ENCODE measurements around the gene LIPE.

The LIPE gene

DNA sequence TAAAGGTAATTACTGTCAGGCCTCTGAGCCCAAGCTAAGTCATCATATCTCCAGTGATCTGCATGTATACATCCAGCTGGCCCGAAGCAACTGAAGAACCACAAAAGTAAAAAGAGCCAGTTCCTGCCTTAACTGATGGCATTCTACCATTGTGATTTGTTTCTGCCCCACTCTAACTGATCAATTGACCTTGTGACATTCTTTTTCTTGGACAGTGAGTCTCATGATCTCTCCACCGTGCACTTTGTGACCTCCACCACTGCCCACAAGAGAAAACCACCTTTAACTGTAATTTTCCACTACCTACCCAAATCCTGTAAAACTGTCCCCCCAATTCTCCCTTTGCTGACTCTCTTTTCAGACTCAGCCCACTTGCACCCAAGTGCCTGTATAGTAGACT, 32.7 kb upstream of the LIPE start:
- H3K9ac ChIP-seq (ENCODE audit: low read length) = no peak overlapping the region
- no peak overlapping the region for H2AFZ ChIP-seq (ENCODE audit: low read length)
- H3K9me3 ChIP-seq (ENCODE audit: low read length) = no peaks in the 10 kb centered on the region
- no peak overlapping the region for H3K4me2 ChIP-seq (ENCODE audit: low read length)
- H3K36me3 ChIP-seq (ENCODE audit: insufficient read depth, low read length) = no peaks in the 10 kb centered on the region
- H3K27ac ChIP-seq (ENCODE audit: low read depth, low read length, poor library complexity, severe bottlenecking) = no peak overlapping the region
- 0 out of 2 replicates have a peak, but pooled peaks cover 3% of the 10 kb centered on the region for H3F3A ChIP-seq (ENCODE audit: insufficient read depth, low read length)
- H3K4me1 ChIP-seq (ENCODE audit: insufficient read depth, low read length, severe bottlenecking) = peaks cover 30% of the 10 kb centered on the region
- no peak overlapping the region for H3K4me3 ChIP-seq (ENCODE audit: low read depth, low read length, poor library complexity, severe bottlenecking)
- no peak for TF ChIP-seq EZH2 (IDR thresholded peaks at IDR 0.05; ENCODE audit: borderline replicate concordance, low read length)
- H3K27me3 ChIP-seq (ENCODE audit: insufficient read depth, low read length) = no peaks in the 10 kb centered on the region
- no peaks in the 10 kb centered on the region for H3K9me2 ChIP-seq (ENCODE audit: low read depth, low read length)
- H4K20me1 ChIP-seq (ENCODE audit: insufficient read depth, low read length) = no peaks in the 10 kb centered on the region
- H3K79me2 ChIP-seq (ENCODE audit: insufficient read depth, low read length) = no peaks in the 10 kb centered on the region

DNA sequence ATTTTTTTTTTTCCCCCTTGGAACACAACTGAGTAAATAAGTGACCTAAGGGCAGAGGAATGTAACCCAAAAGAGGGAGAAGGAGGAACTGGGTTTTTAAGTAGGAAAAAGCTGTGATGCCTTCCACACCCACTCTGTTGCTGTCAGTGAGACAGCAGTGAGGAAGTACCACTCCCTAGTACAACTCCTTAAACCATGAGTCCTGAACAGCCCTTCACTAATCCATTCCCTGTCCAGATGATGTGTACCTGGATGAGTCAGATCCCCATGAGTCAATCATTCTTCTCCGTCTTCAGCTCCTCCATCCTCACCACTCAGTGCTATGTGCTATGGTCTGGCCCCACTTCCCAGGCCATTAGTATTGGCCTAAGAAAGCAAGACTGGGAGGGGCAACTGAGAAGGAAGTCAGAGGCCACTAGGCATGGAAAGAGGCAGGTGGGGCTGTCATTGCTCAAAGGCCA, 28.5 kb upstream of the LIPE start:
- H3K4me3 ChIP-seq (ENCODE audit: low read depth, low read length, poor library complexity, severe bottlenecking) = no peak overlapping the region
- no peak overlapping the region for H3K27ac ChIP-seq (ENCODE audit: low read depth, low read length, poor library complexity, severe bottlenecking)
- no peaks in the 10 kb centered on the region for H3K79me2 ChIP-seq (ENCODE audit: insufficient read depth, low read length)
- H3K9ac ChIP-seq (ENCODE audit: low read length) = no peak overlapping the region
- H3K27me3 ChIP-seq (ENCODE audit: insufficient read depth, low read length) = no peaks in the 10 kb centered on the region
- TF ChIP-seq, protein P1, sequence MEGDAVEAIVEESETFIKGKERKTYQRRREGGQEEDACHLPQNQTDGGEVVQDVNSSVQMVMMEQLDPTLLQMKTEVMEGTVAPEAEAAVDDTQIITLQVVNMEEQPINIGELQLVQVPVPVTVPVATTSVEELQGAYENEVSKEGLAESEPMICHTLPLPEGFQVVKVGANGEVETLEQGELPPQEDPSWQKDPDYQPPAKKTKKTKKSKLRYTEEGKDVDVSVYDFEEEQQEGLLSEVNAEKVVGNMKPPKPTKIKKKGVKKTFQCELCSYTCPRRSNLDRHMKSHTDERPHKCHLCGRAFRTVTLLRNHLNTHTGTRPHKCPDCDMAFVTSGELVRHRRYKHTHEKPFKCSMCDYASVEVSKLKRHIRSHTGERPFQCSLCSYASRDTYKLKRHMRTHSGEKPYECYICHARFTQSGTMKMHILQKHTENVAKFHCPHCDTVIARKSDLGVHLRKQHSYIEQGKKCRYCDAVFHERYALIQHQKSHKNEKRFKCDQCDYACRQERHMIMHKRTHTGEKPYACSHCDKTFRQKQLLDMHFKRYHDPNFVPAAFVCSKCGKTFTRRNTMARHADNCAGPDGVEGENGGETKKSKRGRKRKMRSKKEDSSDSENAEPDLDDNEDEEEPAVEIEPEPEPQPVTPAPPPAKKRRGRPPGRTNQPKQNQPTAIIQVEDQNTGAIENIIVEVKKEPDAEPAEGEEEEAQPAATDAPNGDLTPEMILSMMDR (IDR thresholded peaks at IDR 0.05; ENCODE audit: low read length) = no peak
- TF ChIP-seq EZH2 (IDR thresholded peaks at IDR 0.05; ENCODE audit: borderline replicate concordance, low read length) = no peak
- H3K4me2 ChIP-seq (ENCODE audit: low read length) = no peak overlapping the region
- H2AFZ ChIP-seq (ENCODE audit: low read length) = no peak overlapping the region
- H3K9me3 ChIP-seq (ENCODE audit: low read length) = no peaks in the 10 kb centered on the region
- H3K36me3 ChIP-seq (ENCODE audit: insufficient read depth, low read length) = no peaks in the 10 kb centered on the region
- H3K4me1 ChIP-seq (ENCODE audit: insufficient read depth, low read length, severe bottlenecking) = peaks cover 9% of the 10 kb centered on the region
- H3K9me2 ChIP-seq (ENCODE audit: low read depth, low read length) = no peaks in the 10 kb centered on the region
- no peaks in the 10 kb centered on the region for H3F3A ChIP-seq (ENCODE audit: insufficient read depth, low read length)
- H4K20me1 ChIP-seq (ENCODE audit: insufficient read depth, low read length) = no peaks in the 10 kb centered on the region

- no peaks in the 10 kb centered on the region for H3K36me3 ChIP-seq (ENCODE audit: insufficient read depth, low read length)
- H4K20me1 ChIP-seq (ENCODE audit: insufficient read depth, low read length) = no peaks in the 10 kb centered on the region
- H3K27me3 ChIP-seq (ENCODE audit: insufficient read depth, low read length) = no peaks in the 10 kb centered on the region
- no peaks in the 10 kb centered on the region for H3K79me2 ChIP-seq (ENCODE audit: insufficient read depth, low read length)
- H3F3A ChIP-seq (ENCODE audit: insufficient read depth, low read length) = no peaks in the 10 kb centered on the region
- no peaks in the 10 kb centered on the region for H3K9me3 ChIP-seq (ENCODE audit: low read length)
- H2AFZ ChIP-seq (ENCODE audit: low read length) = no peak overlapping the region
- H3K4me1 ChIP-seq (ENCODE audit: insufficient read depth, low read length, severe bottlenecking) = peaks cover 9% of the 10 kb centered on the region
- TF ChIP-seq, protein P1 (IDR thresholded peaks at IDR 0.05; ENCODE audit: low read length) = no peak
- TF ChIP-seq EZH2 (IDR thresholded peaks at IDR 0.05; ENCODE audit: borderline replicate concordance, low read length) = no peak
- H3K4me3 ChIP-seq (ENCODE audit: low read depth, low read length, poor library complexity, severe bottlenecking) = no peak overlapping the region
- H3K27ac ChIP-seq (ENCODE audit: low read depth, low read length, poor library complexity, severe bottlenecking) = no peak overlapping the region
- H3K9ac ChIP-seq (ENCODE audit: low read length) = no peak overlapping the region
- no peaks in the 10 kb centered on the region for H3K9me2 ChIP-seq (ENCODE audit: low read depth, low read length)
- H3K4me2 ChIP-seq (ENCODE audit: low read length) = no peak overlapping the region
Measured at GRCh38 chr19:42455086-42455485, 27.9 kb upstream of the LIPE start.

DNA sequence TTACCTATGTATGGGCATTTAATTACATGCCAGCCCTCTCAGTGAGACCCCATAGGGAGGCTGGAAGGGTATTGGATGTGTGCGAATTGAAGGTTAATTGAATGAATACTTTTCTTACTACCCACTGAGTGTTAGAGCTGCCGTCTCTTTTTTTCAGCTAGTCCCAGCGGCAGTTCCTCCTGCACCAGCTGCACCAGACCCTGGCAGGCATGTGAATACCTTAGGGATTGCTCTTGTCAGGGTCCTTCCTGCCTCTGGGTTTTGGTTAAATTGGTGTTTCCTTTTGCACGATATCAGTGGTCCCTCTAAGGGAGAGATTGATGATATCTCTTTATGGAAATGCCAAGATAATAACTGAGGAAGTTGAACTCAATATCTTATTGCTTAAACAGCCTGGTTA, 25.4 kb upstream of the LIPE start:
- TF ChIP-seq EZH2 (IDR thresholded peaks at IDR 0.05; ENCODE audit: borderline replicate concordance, low read length) = no peak
- TF ChIP-seq, protein P1 (IDR thresholded peaks at IDR 0.05; ENCODE audit: low read length) = no peak
- no peak overlapping the region for H3K27ac ChIP-seq (ENCODE audit: low read depth, low read length, poor library complexity, severe bottlenecking)
- H3K4me1 ChIP-seq (ENCODE audit: insufficient read depth, low read length, severe bottlenecking) = peaks cover 9% of the 10 kb centered on the region
- no peak overlapping the region for H3K4me2 ChIP-seq (ENCODE audit: low read length)
- no peaks in the 10 kb centered on the region for H3K9me2 ChIP-seq (ENCODE audit: low read depth, low read length)
- H3K36me3 ChIP-seq (ENCODE audit: insufficient read depth, low read length) = no peaks in the 10 kb centered on the region
- H3K27me3 ChIP-seq (ENCODE audit: insufficient read depth, low read length) = no peaks in the 10 kb centered on the region
- H3K9ac ChIP-seq (ENCODE audit: low read length) = no peak overlapping the region
- H3F3A ChIP-seq (ENCODE audit: insufficient read depth, low read length) = no peaks in the 10 kb centered on the region
- H3K9me3 ChIP-seq (ENCODE audit: low read length) = no peaks in the 10 kb centered on the region
- H3K79me2 ChIP-seq (ENCODE audit: insufficient read depth, low read length) = no peaks in the 10 kb centered on the region
- H4K20me1 ChIP-seq (ENCODE audit: insufficient read depth, low read length) = no peaks in the 10 kb centered on the region
- H2AFZ ChIP-seq (ENCODE audit: low read length) = no peak overlapping the region
- H3K4me3 ChIP-seq (ENCODE audit: low read depth, low read length, poor library complexity, severe bottlenecking) = no peak overlapping the region

Data from OCI-LY1 (cell line).